K562 (cell line): ENCODE measurements around the gene ERCC3. TPM values are rescaled to one million over a fixed set of nuclear protein-coding genes. Genes with fewer than 3 reads are reported as not detected.

Experiments used
- ATAC-seq: fragments of 200-7000 bp; cut with Tn5 transposase; 3 replicates; pipeline ENCODE4 v1.9.1; 2020; ENCODE audit warnings: moderate library complexity
- BruUV-seq: library from RNA; stranded (reverse); fragments of 400-500 nt; replicated peaks from 2 replicates; lab custom pipeline; 2021; lab: Mats Ljungman, UMichigan
- CTCF ChIA-PET: fragments of 300-600 bp; formaldehyde crosslinking; extraction: SDS; loops from one replicate; lab custom pipeline; 2021; ENCODE audit warnings: low intra/inter-chr PET ratio; lab: Yijun Ruan, JAX
- POLR2A ChIA-PET: fragments of 300-600, 350-650 bp; sonication (Branson Sonifier 250); formaldehyde crosslinking; extraction: SDS; loops from one replicate; lab custom pipeline; 2021; ENCODE audit warnings: antibody characterized with exemption, inconsistent platforms; lab: Yijun Ruan, JAX
- DNase-seq, 4 experiments: peaks; one replicate each; pipeline versions ENCODE4 v3.0.0 to v3.0.0-alpha.2; 2011 to 2018; ENCODE audit warnings: low spot score in 3 of 4, mixed read lengths in 3 of 4; ENCODE audit errors: extremely low read depth in 1 of 4
- FAIRE-seq: peaks from 2 replicates; lab custom pipeline; 2011; peaks lifted over from hg19 to GRCh38; lab: Jason Lieb, UNC
- H2AFZ ChIP-seq: 2 replicates; pipeline ENCODE4 v1.6.0; 2011; ENCODE audit warnings: low read depth, low read length, control low read depth, inconsistent platforms
- H3K27ac ChIP-seq: fragments of 200-600 bp; 3 replicates; pipeline ENCODE4 v1.8.0; 2011; ENCODE audit warnings: low read depth, mild to moderate bottlenecking, control low read depth, inconsistent platforms, low read length, moderate library complexity, mixed read lengths; ENCODE audit errors: extremely low read depth
- H3K27me3 ChIP-seq, 2 experiments: fragments of 300-600 bp in 1 of 2; 2 replicates in 1 of 2; 3 replicates in 1 of 2; pipeline versions ENCODE4 v1.6.0 to v1.8.0; 2011; ENCODE audit warnings: inconsistent platforms in 2 of 2, low read length in 2 of 2, mild to moderate bottlenecking in 1 of 2, mixed read lengths in 1 of 2, moderate library complexity in 1 of 2; ENCODE audit not compliant: control insufficient read depth in 2 of 2, insufficient read depth in 2 of 2
- H3K36me3 ChIP-seq: fragments of 300-600 bp; 3 replicates; pipeline ENCODE4 v1.8.0; 2011; ENCODE audit warnings: mild to moderate bottlenecking, low read length, inconsistent platforms; ENCODE audit not compliant: control insufficient read depth, insufficient read depth
- H3K4me1 ChIP-seq, 2 experiments: fragments of 200-600 bp in 1 of 2; replicated peaks in 1 of 2; 2 replicates in 1 of 2; 3 replicates in 1 of 2; pipeline versions ENCODE4 v1.5.1 to v1.8.0; 2011; ENCODE audit warnings: inconsistent platforms in 2 of 2, low read length in 2 of 2, mild to moderate bottlenecking in 1 of 2, mixed read lengths in 1 of 2, moderate library complexity in 1 of 2; ENCODE audit not compliant: control insufficient read depth in 2 of 2, insufficient read depth in 2 of 2
- H3K4me2 ChIP-seq: 2 replicates; pipeline ENCODE4 v1.6.1; 2011; ENCODE audit warnings: low read length, control low read depth, inconsistent platforms, mixed read lengths; ENCODE audit not compliant: insufficient read depth
- H3K4me3 ChIP-seq: fragments of 200-600 bp; sonication (generic), shearing (Covaris generic); 2 replicates; pipeline ENCODE4 v1.5.1; 2016; ENCODE audit warnings: control low read depth, inconsistent platforms
- H3K79me2 ChIP-seq: fragments of 200-600 bp; 3 replicates; pipeline ENCODE4 v1.8.0; 2011; ENCODE audit warnings: low read length, inconsistent platforms; ENCODE audit not compliant: control insufficient read depth, insufficient read depth
- H3K9ac ChIP-seq, 2 experiments: 2 replicates each; pipeline versions ENCODE4 v1.6.0 to v1.6.1; 2011; ENCODE audit warnings: low read depth in 2 of 2, low read length in 2 of 2, control low read depth in 1 of 2, inconsistent platforms in 1 of 2, mild to moderate bottlenecking in 1 of 2, mixed read lengths in 1 of 2; ENCODE audit not compliant: insufficient read depth in 1 of 2
- H3K9me1 ChIP-seq: one replicate; pipeline ENCODE4 v1.6.0; 2011; ENCODE audit warnings: inconsistent platforms, mild to moderate bottlenecking, low read length, moderate library complexity; ENCODE audit not compliant: control insufficient read depth, insufficient read depth
- H3K9me3 ChIP-seq: replicated peaks from 2 replicates; pipeline ENCODE4 v1.5.1; 2011; ENCODE audit warnings: low read depth, low read length, inconsistent platforms; ENCODE audit not compliant: control insufficient read depth, insufficient read depth
- H4K20me1 ChIP-seq: replicated peaks from 2 replicates; pipeline ENCODE4 v1.6.1; 2011; ENCODE audit warnings: low read length, inconsistent platforms, mixed read lengths; ENCODE audit not compliant: control insufficient read depth, insufficient read depth
- ARHGAP35 ChIP-seq: fragments of 450-650 bp; IDR thresholded peaks from 2 replicates; pipeline ENCODE4 v1.6.1; 2018; ENCODE audit not compliant: partially characterized antibody
- BACH1 ChIP-seq: fragments of 200-800 bp; sonication (Bioruptor generic); IDR thresholded peaks from 2 replicates; pipeline ENCODE4 v1.6.1; 2016; ENCODE audit warnings: missing genetic modification characterization, missing compliant biosample characterization
- DIDO1 ChIP-seq: fragments of 450-650 bp; IDR thresholded peaks from 2 replicates; pipeline ENCODE4 v1.6.1; 2016; ENCODE audit warnings: low read depth, missing biosample characterization, missing genetic modification characterization
- HNRNPL ChIP-seq: fragments of 200-400 bp; formaldehyde crosslinking; IDR thresholded peaks from 2 replicates; pipeline ENCODE4 v1.6.1; 2017; ENCODE audit warnings: low read depth, mild to moderate bottlenecking, low read length
- MXI1 ChIP-seq: IDR thresholded peaks from 2 replicates; pipeline ENCODE4 v1.6.1; 2011; ENCODE audit warnings: low read depth, mild to moderate bottlenecking, improper control_type of control experiment, low read length
- NR4A1 ChIP-seq, 2 experiments: fragments of 250-450 bp in 1 of 2; fragments of 450-650 bp in 1 of 2; sonication (Bioruptor Pico) in 1 of 2; IDR thresholded peaks; 2 replicates each; pipeline versions ENCODE4 v1.4.0 to v1.6.1; 2016 to 2020; ENCODE audit warnings: mild to moderate bottlenecking in 2 of 2, missing compliant biosample characterization in 1 of 2, missing genetic modification characterization in 1 of 2, moderate library complexity in 1 of 2
- TAL1 ChIP-seq: fragments of 450-650 bp; IDR thresholded peaks from 2 replicates; pipeline ENCODE4 v1.6.1; 2016; ENCODE audit warnings: mild to moderate bottlenecking
- ZNF140 ChIP-seq: fragments of 250-450 bp; sonication (Bioruptor Pico); IDR thresholded peaks from 2 replicates; pipeline ENCODE4 v1.8.0; 2021; ENCODE audit warnings: moderate library complexity, mild to moderate bottlenecking, inconsistent platforms
- ZNF431 ChIP-seq: sonication (generic); formaldehyde crosslinking; IDR thresholded peaks from 2 replicates; pipeline ENCODE4 v1.8.0; 2022; ENCODE audit warnings: mild to moderate bottlenecking, missing genetic modification reagents
- ZNF707 ChIP-seq: fragments of 250-450 bp; sonication (Bioruptor Pico); conservative IDR thresholded peaks from 2 replicates; pipeline ENCODE4 v1.8.0; 2022; ENCODE audit warnings: inconsistent platforms, mild to moderate bottlenecking, moderate library complexity
- WGBS: fragments of 100-300 bp; shearing (Covaris generic); methylation state at CpG from one replicate; pipeline ENCODE4 v1.1.6; 2016; ENCODE audit warnings: low coverage, mixed read lengths; ENCODE audit not compliant: insufficient coverage; ENCODE audit errors: missing lambda C conversion rate; 5-methylcytosine and 5-hydroxymethylcytosine counted together
- in situ Hi-C: fragments of 300-500 bp; cut with MboI; formaldehyde crosslinking; loops from 4 replicates; pipeline ENCODE4 v1.15.0; 2018; ENCODE audit warnings: inconsistent platforms, mixed read lengths
- intact Hi-C: fragments of 100-400 bp; cut with micrococcal nuclease; formaldehyde crosslinking; loops from 2 replicates; pipeline ENCODE4 v1.14.2; 2022
- polyA plus RNA-seq, 8 experiments: library from polyadenylated mRNA; depleted of rRNA in 4 of 8; stranded (reverse) in 5 of 8; unstranded in 3 of 8; fragments of >200 nt; fragmentation: Nextera tagmentation in 2 of 8; fragmentation: Illumina TruSeq in 1 of 8; extraction: Ambion mirVana in 2 of 8; extraction: Trizol in 1 of 8; gene quantifications; 2 replicates each; pipeline versions ENCODE4 v1.2.1 to v1.2.3, GENCODE V29; 2011 to 2014; ENCODE audit warnings: inconsistent platforms in 1 of 8, missing spikeins in 1 of 8
- total RNA-seq, 7 experiments: library from RNA; depleted of rRNA in 6 of 7; stranded (reverse); fragments of >200 nt in 6 of 7; fragmentation: Illumina TruSeq in 2 of 7; extraction: Trizol in 2 of 7; gene quantifications; 2 replicates each; pipeline versions ENCODE4 v1.2.1 to v1.2.3, GENCODE V29; 2011 to 2021; ENCODE audit warnings: low replicate concordance in 1 of 7

The ERCC3 gene
- total and polyA plus RNA-seq, 9 of the 15 experiments (the other 6 are each of a cell fraction or from before 2014, with no cell fraction given), result 17.9 to 61.5 (median 43.1) TPM

DNA sequence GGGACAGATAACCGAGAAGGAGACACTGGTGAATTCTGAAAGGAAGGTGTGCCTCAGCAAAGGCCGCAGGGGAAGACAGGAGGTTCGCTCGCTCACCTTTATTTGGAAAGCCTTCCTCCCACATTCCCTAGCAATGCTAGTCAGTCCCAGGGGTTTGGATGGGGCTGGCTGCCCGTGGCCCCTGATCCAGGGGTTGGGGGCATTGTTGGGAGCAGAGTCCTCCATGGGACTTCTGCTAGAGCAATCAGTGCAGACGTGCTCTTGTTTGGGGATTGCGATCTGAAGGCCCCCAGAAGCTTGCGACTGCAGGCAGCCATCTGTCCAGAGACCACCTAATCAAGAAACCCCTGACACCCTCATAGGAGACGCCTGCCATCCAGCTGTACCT is 67.8 kb downstream of the ERCC3 start:
- in situ Hi-C loops, result no loop called here
- WGBS, result 2% methylated on average over 9 of the region's 9 CpGs
- DNase-seq (no peak), ATAC-seq (no peak), FAIRE-seq (no peak)
- no peaks in the 10 kb centered on the region; a peak in 1 of 5 replicates for H3K4me1 ChIP-seq
- H3K9me1 ChIP-seq, result no peaks in the 10 kb centered on the region
- no peak overlapping the region for H3K9ac ChIP-seq
- H4K20me1 ChIP-seq, result no peaks in the 10 kb centered on the region
- H3K4me3 ChIP-seq, result no peak overlapping the region
- no peaks in the 10 kb centered on the region for H3K36me3 ChIP-seq
- H3K27me3 ChIP-seq, result peaks cover 27 to 69% of the 10 kb centered on the region in 2 experiments
- H3K4me2 ChIP-seq, result no peak overlapping the region; the same call in 1 of the 2 replicates
- no peak overlapping the region for H3K27ac ChIP-seq
- intact Hi-C loops, result no loop called here
- CTCF ChIA-PET, result no interaction called here
- TF ChIP-seq HNRNPL (no peak), TAL1 (no peak), MXI1 (no peak), NR4A1 (CRISPR knock-in tag; IDR thresholded peaks at IDR 0.05) (no peak), NR4A1 (tag; IDR thresholded peaks at IDR 0.05) (no peak), ZNF707 (CRISPR knock-in tag) (no peak), DIDO1 (no peak), ZNF140 (CRISPR knock-in tag) (no peak), ZNF431 (CRISPR knock-in tag) (no peak), BACH1 (tag) (no peak), ARHGAP35 (no peak)
- H3K79me2 ChIP-seq, result no peaks in the 10 kb centered on the region
- no peaks in the 10 kb centered on the region for H3K9me3 ChIP-seq
- BruUV-seq, result no TSS peak
- POLR2A ChIA-PET, result no interaction called here
- H2AFZ ChIP-seq, result no peak overlapping the region
